DOHH2 (cell line): Measurements from ENCODE around the gene RBM4B.

Experiments used
- CTCF ChIP-seq: fragments of 200-600 bp; sonication (generic); IDR thresholded peaks from one replicate; pipeline ENCODE4 v1.5.1; 2014; ENCODE audit warnings: antibody characterized with exemption, mild to moderate bottlenecking, low read depth, low read length; ENCODE audit not compliant: poor library complexity, severe bottlenecking
- EZH2phosphoT487 ChIP-seq: fragments of 200-600 bp; sonication (generic); IDR thresholded peaks from 2 replicates; pipeline ENCODE4 v1.6.1; 2017; ENCODE audit warnings: borderline replicate concordance, mild to moderate bottlenecking, antibody characterized with exemption, low read length, moderate library complexity, mixed read lengths

- TF ChIP-seq CTCF (no peak), EZH2phosphoT487 (no peak)
Measured at GRCh38 chr11:66676931-66677598, 622 bp downstream of the RBM4B start.
